ENCODE measurements around the gene WDR5B. TPM values are rescaled to one million over a fixed set of nuclear protein-coding genes. Genes with fewer than 3 reads are reported as not detected.

Gene WDR5B
- total and polyA plus RNA-seq, 5 donors = 2.0 to 4.0 (median 3.6) TPM

- 87% methylated on average over 4 of the region's 4 CpGs for WGBS
- H3K4me1 ChIP-seq (ENCODE audit: control insufficient read depth, insufficient read depth, low read length) = peaks cover under 1% of the 10 kb centered on the region
- intact Hi-C loops (cut with DNase I) = loop anchor here in 1 of 4 donors (10.0 kb wide), 1 partner anchor 265 kb away; no protein-coding TSS in a partner anchor
- H3K27ac ChIP-seq (ENCODE audit: low read length) = no peak overlapping the region
- no peaks in the 10 kb centered on the region for H3K9me3 ChIP-seq (ENCODE audit: control insufficient read depth, low read length)
- H3K4me3 ChIP-seq (ENCODE audit: low read length) = no peak overlapping the region
- DNase-seq (no peak), ATAC-seq (no peak)
- H3K27me3 ChIP-seq (ENCODE audit: control insufficient read depth, insufficient read depth) = no peaks in the 10 kb centered on the region
Observed at GRCh38 chr3:122410111-122410510, 5.8 kb downstream of the WDR5B start.

- Histone ChIP-seq H3K9me3 (ENCODE audit: control insufficient read depth, low read length) (no peaks in the 10 kb centered on the region), H3K4me3 (ENCODE audit: low read length) (no peak overlapping the region), H3K27me3 (ENCODE audit: control insufficient read depth, insufficient read depth) (no peaks in the 10 kb centered on the region), H3K4me1 (ENCODE audit: control insufficient read depth, insufficient read depth, low read length) (no peaks in the 10 kb centered on the region), H3K27ac (ENCODE audit: low read length) (no peak overlapping the region)
- intact Hi-C loops (cut with DNase I) = no loop called here
- 75% methylated on average over 6 of the region's 6 CpGs for WGBS
- no peak for ATAC-seq
- no peak for DNase-seq
Observed at GRCh38 chr3:122409446-122409845, 6.4 kb downstream of the WDR5B start.

DNA sequence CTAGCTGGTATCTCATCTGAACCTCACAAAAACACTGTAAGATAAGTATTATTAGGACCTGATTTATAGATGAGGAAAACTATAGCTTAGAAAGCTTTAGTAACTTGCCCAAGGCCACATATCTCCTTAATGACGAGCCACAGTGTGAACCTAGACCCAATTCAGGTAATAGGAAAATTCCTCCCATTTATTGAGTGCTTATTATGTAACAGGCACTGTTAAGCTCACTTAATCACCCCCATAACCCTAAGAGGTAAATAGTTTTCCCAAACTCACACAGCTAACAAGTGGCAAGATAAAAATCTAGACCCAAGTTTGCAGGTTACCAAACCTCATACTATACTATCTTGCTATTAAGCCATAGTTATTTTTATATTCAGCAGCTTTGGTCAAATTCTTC lies 7.9 kb downstream of the WDR5B start:
- Histone ChIP-seq H3K4me1 (ENCODE audit: control insufficient read depth, insufficient read depth, low read length) (no peaks in the 10 kb centered on the region), H3K4me3 (ENCODE audit: low read length) (no peak overlapping the region), H3K9me3 (ENCODE audit: control insufficient read depth, low read length) (no peaks in the 10 kb centered on the region), H3K27me3 (ENCODE audit: control insufficient read depth, insufficient read depth) (no peaks in the 10 kb centered on the region), H3K27ac (ENCODE audit: low read length) (no peak overlapping the region)
- intact Hi-C loops (cut with DNase I) = no loop called here
- ATAC-seq = no peak
- DNase-seq = no peak
- 91% methylated on average over 1 of the region's 1 CpG for WGBS

DNA sequence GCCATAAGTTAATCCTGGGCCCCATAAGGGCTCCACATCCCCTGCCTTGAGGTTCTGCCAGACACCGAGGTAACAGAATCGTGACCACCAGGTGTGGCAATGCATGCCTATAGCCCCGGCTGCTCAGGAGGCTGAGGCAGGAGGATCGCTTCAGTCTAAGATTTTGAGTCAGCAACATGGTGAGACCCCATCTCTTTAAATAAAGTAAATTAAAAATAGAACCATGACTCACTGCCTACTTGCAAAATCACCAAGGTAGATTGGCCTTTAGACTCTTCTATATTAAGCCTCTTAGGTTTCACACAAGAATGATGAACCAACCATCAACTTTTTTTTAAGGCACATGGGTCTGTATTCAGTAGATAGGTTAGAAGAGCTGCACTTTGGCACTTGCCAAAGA lies 9.7 kb downstream of the WDR5B start:
- Histone ChIP-seq H3K27me3 (ENCODE audit: control insufficient read depth, insufficient read depth) (no peaks in the 10 kb centered on the region), H3K9me3 (ENCODE audit: control insufficient read depth, low read length) (no peaks in the 10 kb centered on the region), H3K4me1 (ENCODE audit: control insufficient read depth, insufficient read depth, low read length) (no peaks in the 10 kb centered on the region), H3K4me3 (ENCODE audit: low read length) (no peak overlapping the region), H3K27ac (ENCODE audit: low read length) (no peak overlapping the region)
- no peak for DNase-seq
- ATAC-seq = no peak
- intact Hi-C loops (cut with DNase I) = no loop called here
- 84% methylated on average over 4 of the region's 4 CpGs for WGBS

GRCh38 chr3:122405015-122405414 lies 10.8 kb downstream of the WDR5B start:
- no peaks in the 10 kb centered on the region for H3K9me3 ChIP-seq (ENCODE audit: control insufficient read depth, low read length)
- no peak overlapping the region for H3K27ac ChIP-seq (ENCODE audit: low read length)
- DNase-seq (no peak), ATAC-seq (no peak)
- no peak overlapping the region for H3K4me3 ChIP-seq (ENCODE audit: low read length)
- 87% methylated on average over 3 of the region's 3 CpGs for WGBS
- H3K27me3 ChIP-seq (ENCODE audit: control insufficient read depth, insufficient read depth) = no peaks in the 10 kb centered on the region
- intact Hi-C loops (cut with DNase I) = no loop called here
- no peaks in the 10 kb centered on the region for H3K4me1 ChIP-seq (ENCODE audit: control insufficient read depth, insufficient read depth, low read length)

- H3K4me3 ChIP-seq (ENCODE audit: low read length) = no peak overlapping the region
- no peaks in the 10 kb centered on the region for H3K9me3 ChIP-seq (ENCODE audit: control insufficient read depth, low read length)
- H3K27me3 ChIP-seq (ENCODE audit: control insufficient read depth, insufficient read depth) = no peaks in the 10 kb centered on the region
- ATAC-seq (no peak), DNase-seq (no peak)
- intact Hi-C loops (cut with DNase I) = no loop called here
- 83% methylated on average over 6 of the region's 6 CpGs for WGBS
- H3K27ac ChIP-seq (ENCODE audit: low read length) = no peak overlapping the region
- no peaks in the 10 kb centered on the region for H3K4me1 ChIP-seq (ENCODE audit: control insufficient read depth, insufficient read depth, low read length)
Observed at GRCh38 chr3:122403489-122403888, 12.4 kb downstream of the WDR5B start.

GRCh38 chr3:122398920-122399319 lies 16.9 kb downstream of the WDR5B start:
- no peaks in the 10 kb centered on the region for H3K4me1 ChIP-seq (ENCODE audit: control insufficient read depth, insufficient read depth, low read length)
- H3K9me3 ChIP-seq (ENCODE audit: control insufficient read depth, low read length) = no peaks in the 10 kb centered on the region
- no peaks in the 10 kb centered on the region for H3K27me3 ChIP-seq (ENCODE audit: control insufficient read depth, insufficient read depth)
- H3K27ac ChIP-seq (ENCODE audit: low read length) = no peak overlapping the region
- no peak for ATAC-seq
- H3K4me3 ChIP-seq (ENCODE audit: low read length) = no peak overlapping the region
- WGBS = 96% methylated on average over 2 of the region's 2 CpGs
- no peak for DNase-seq
- intact Hi-C loops (cut with DNase I) = loop anchor here in 1 of 4 donors (10.0 kb wide), 1 partner anchor 276 kb away; no protein-coding TSS in a partner anchor

DNA sequence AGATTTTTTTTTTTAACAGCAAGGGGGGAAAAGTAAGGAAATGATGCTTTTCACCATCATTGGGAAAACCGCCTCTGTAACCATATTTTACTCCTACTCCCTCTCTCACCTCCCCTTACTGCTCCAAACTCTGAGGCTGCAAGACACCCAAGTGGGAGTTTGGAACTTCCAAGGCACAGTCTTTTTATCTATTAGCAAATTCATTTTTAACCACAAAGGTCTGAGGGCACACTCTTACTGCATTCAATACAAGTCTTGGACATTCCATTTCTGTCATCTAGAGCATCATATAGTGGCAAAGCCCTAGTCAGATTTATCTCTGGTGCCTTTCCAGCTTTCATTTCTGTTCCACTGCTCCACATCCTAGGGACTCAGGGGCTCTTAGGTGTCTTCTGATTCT lies 18.7 kb downstream of the WDR5B start:
- no peak for DNase-seq
- H3K27ac ChIP-seq (ENCODE audit: low read length) = no peak overlapping the region
- WGBS = 93% methylated on average over 1 of the region's 1 CpG
- no peaks in the 10 kb centered on the region for H3K4me1 ChIP-seq (ENCODE audit: control insufficient read depth, insufficient read depth, low read length)
- no peak for ATAC-seq
- H3K9me3 ChIP-seq (ENCODE audit: control insufficient read depth, low read length) = no peaks in the 10 kb centered on the region
- intact Hi-C loops (cut with DNase I) = loop anchor here in 1 of 4 donors (10.0 kb wide), 1 partner anchor 278 kb away; no protein-coding TSS in a partner anchor
- no peak overlapping the region for H3K4me3 ChIP-seq (ENCODE audit: low read length)
- no peaks in the 10 kb centered on the region for H3K27me3 ChIP-seq (ENCODE audit: control insufficient read depth, insufficient read depth)

DNA sequence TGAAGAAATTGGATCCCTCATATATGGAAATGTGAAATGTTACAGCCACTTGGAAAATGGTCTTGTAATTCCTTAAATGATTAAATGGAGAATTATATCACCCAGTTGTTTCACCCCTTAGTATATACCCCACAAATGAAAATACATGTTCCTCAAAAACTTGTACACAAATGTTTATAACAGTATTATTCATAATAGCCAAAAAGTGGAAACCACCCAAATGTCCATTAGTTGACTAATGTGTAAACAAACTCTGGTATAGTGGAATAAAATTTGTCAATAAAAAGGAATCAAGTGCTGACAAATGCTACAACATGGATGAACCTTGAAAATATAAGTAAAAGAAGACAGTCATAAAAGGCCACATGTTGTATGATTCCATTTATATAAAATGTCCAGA lies 19.4 kb downstream of the WDR5B start:
- ATAC-seq = no peak
- intact Hi-C loops (cut with DNase I) = loop anchor here in 1 of 4 donors (10.0 kb wide), 1 partner anchor 278 kb away; no protein-coding TSS in a partner anchor

DNA sequence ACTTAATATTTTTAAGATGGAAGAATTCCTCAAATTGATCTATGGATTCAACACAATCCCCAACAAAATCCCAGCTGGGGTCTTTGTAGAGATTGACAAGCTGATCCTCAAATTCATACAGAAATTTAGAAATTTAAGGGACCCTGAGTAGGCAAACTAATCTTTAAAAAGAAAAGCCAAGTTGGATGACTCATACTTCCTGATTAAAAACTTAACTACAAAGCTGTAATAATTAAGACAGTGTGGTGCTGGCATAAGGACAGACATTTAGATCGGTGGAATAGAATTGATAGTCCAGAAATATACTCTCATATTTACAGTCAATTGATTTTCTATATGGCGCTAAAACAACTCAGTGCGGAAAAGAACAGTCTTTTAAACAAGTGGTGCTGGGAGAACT lies 20.3 kb downstream of the WDR5B start:
- WGBS = 66% methylated on average over 3 of the region's 3 CpGs
- no peaks in the 10 kb centered on the region for H3K9me3 ChIP-seq (ENCODE audit: control insufficient read depth, low read length)
- DNase-seq = no peak
- no peak overlapping the region for H3K27ac ChIP-seq (ENCODE audit: low read length)
- no peaks in the 10 kb centered on the region for H3K4me1 ChIP-seq (ENCODE audit: control insufficient read depth, insufficient read depth, low read length)
- H3K4me3 ChIP-seq (ENCODE audit: low read length) = no peak overlapping the region
- no peaks in the 10 kb centered on the region for H3K27me3 ChIP-seq (ENCODE audit: control insufficient read depth, insufficient read depth)
- intact Hi-C loops (cut with DNase I) = loop anchor here in 1 of 4 donors (10.0 kb wide), 1 partner anchor 279 kb away; no protein-coding TSS in a partner anchor
- no peak for ATAC-seq

More for the DNA sequence above, 19.4 kb downstream of the WDR5B start:
- DNase-seq = no peak
- no peaks in the 10 kb centered on the region for H3K27me3 ChIP-seq (ENCODE audit: control insufficient read depth, insufficient read depth)
- no peak overlapping the region for H3K4me3 ChIP-seq (ENCODE audit: low read length)
- H3K9me3 ChIP-seq (ENCODE audit: control insufficient read depth, low read length) = no peaks in the 10 kb centered on the region
- no peaks in the 10 kb centered on the region for H3K4me1 ChIP-seq (ENCODE audit: control insufficient read depth, insufficient read depth, low read length)
- no peak overlapping the region for H3K27ac ChIP-seq (ENCODE audit: low read length)

GRCh38 chr3:122394173-122394572 lies 21.7 kb downstream of the WDR5B start:
- WGBS = 70% methylated on average over 1 of the region's 1 CpG
- Histone ChIP-seq H3K4me3 (ENCODE audit: low read length) (no peak overlapping the region), H3K4me1 (ENCODE audit: control insufficient read depth, insufficient read depth, low read length) (no peaks in the 10 kb centered on the region), H3K27me3 (ENCODE audit: control insufficient read depth, insufficient read depth) (no peaks in the 10 kb centered on the region), H3K9me3 (ENCODE audit: control insufficient read depth, low read length) (no peaks in the 10 kb centered on the region), H3K27ac (ENCODE audit: low read length) (no peak overlapping the region)
- ATAC-seq (no peak), DNase-seq (no peak)
- intact Hi-C loops (cut with DNase I) = loop anchor here in 3 of 4 donors (5.0 to 10.0 kb wide), 3 partner anchors 281 to 288 kb away; partner anchors contain the start of gene PARP14 (in 1 of the 3)

Data from right cardiac atrium (tissue), 5 donors.